Heart right ventricle (tissue), 16 donors: ENCODE data around the gene TSPAN6. TPM values are rescaled to one million over a fixed set of nuclear protein-coding genes. Genes with fewer than 3 reads are reported as not detected.

Source experiments
- ATAC-seq, 8 donors: fragments of 200-7000 bp; cut with Tn5 transposase; one replicate each; pipeline ENCODE4 v1.9.1; 2020; ENCODE audit warnings: mild to moderate bottlenecking in 8 of 8, moderate library complexity in 8 of 8, moderate number of reproducible peaks in 1 of 8
- DNase-seq, 2 donors: peaks; one replicate each; pipeline ENCODE4 v3.0.0-alpha.2; 2020
- H3K27ac ChIP-seq, 10 donors: fragments of 200-600 bp; sonication (generic) in 2 of 10; one replicate each; pipeline versions ENCODE4 v1.5.0 to v1.8.0; 2020 to 2022; ENCODE audit warnings: mild to moderate bottlenecking in 3 of 10
- H3K27me3 ChIP-seq, 7 donors: fragments of 200-600 bp; one replicate each; pipeline ENCODE4 v1.8.0; 2021 to 2022; ENCODE audit warnings: mild to moderate bottlenecking in 2 of 7
- H3K36me3 ChIP-seq, 9 donors: fragments of 200-600 bp; sonication (generic) in 1 of 9; one replicate each; pipeline versions ENCODE4 v1.5.0 to v1.8.0; 2020 to 2022; ENCODE audit warnings: mild to moderate bottlenecking in 2 of 9
- H3K4me1 ChIP-seq, 9 donors: fragments of 200-600 bp; sonication (generic) in 1 of 9; one replicate each; pipeline versions ENCODE4 v1.5.0 to v1.8.0; 2020 to 2022; ENCODE audit warnings: mild to moderate bottlenecking in 4 of 9
- H3K4me3 ChIP-seq, 10 donors: fragments of 200-600 bp; sonication (generic) in 2 of 10; one replicate each; pipeline versions ENCODE4 v1.5.0 to v1.8.0; 2020 to 2022; ENCODE audit warnings: mild to moderate bottlenecking in 7 of 10, moderate library complexity in 2 of 10
- H3K9me3 ChIP-seq, 11 donors: fragments of 200-600 bp in 10 of 11; sonication (generic) in 2 of 11; one replicate each; pipeline versions ENCODE4 v1.5.0 to v1.8.0; 2013 to 2022; ENCODE audit warnings: mild to moderate bottlenecking in 2 of 11, control low read depth in 1 of 11, moderate library complexity in 1 of 11
- WGBS, 2 donors: extraction: QIAGEN DNeasy Blood & Tissue Kit; methylation state at CpG; one replicate each; pipeline ENCODE4 v1.1.7; 2013; ENCODE audit warnings: inconsistent platforms in 1 of 2; 5-methylcytosine and 5-hydroxymethylcytosine counted together
- intact Hi-C, 10 donors: fragments of 100-400 bp; cut with DNase I; formaldehyde crosslinking; loops; one replicate each; pipeline versions ENCODE4 v1.11.1 to v1.14.2; 2022
- polyA plus RNA-seq, 2 donors: library from polyadenylated mRNA; stranded (reverse); fragments of 200-250 nt; gene quantifications; one replicate each; pipeline ENCODE4 v1.2.3, GENCODE V29; 2013
- total RNA-seq, 10 donors: library from RNA; stranded (reverse); fragmentation: NEBNext Ultra II Directional in 3 of 10; extraction: Animal tissue kit (Norgen Biotek cat#: 25700) in 3 of 10; gene quantifications; one replicate each; pipeline versions ENCODE4 v1.2.1 to v1.2.4, GENCODE V29; 2021 to 2023
- TF ChIP-seq, protein P1 (sequence below), 9 donors: fragments of 200-600 bp; sonication (generic) in 2 of 9; IDR thresholded peaks; one replicate each; pipeline versions ENCODE4 v1.5.0 to v1.8.0; 2021 to 2022; ENCODE audit warnings: antibody characterized with exemption in 9 of 9, mild to moderate bottlenecking in 5 of 9, moderate library complexity in 1 of 9
- donor health status: Arrhythmogenic right ventricular cardiomyopathy.
- donor health status: ischemic (EF 13 %, LVEDD 7.1; RV severe dilation, severe dysfunction).
- donor health status: healthy with polysubstance abuse.
- donor health status: DM: no; HTN: yes; CAD: no.
- donor health status: DM: no; HTN: no; CAD: no.
- donor health status: ischemic (EF 25% LVEDD 6.9; RV normal size, moderate dysfunction).
- donor health status: ischemic (EF 25% LVEDD 5.7; RV mildly dilated, moderate dysfunction).
- donor health status: healthy.
- donor health status: DM: yes; HTN: yes; CAD: no.
- donor health status: Ischemic cardiomyopathy.
- donor health status: ischemic (EF 35%, LVEDD 5.7; RV mildly dilated, moderate dysfunction).
- donor health status: nonischemic (EF 11% LVEDD 7.7; RV severe dilation, severe dysfunction).
- donor health status: DM: yes; HTN: yes; CAD: no.
- donor health status: PGD.
- donor health status: ischemic (EF 29% LVEDD 5.4; RV normal size, mild dysfunction).
- donor health status: nonischemic (EF 23%, LVEDD 6.1; RV moderate dilation, normal function).

The TSPAN6 gene
- total and polyA plus RNA-seq, 12 donors = 3.0 to 8.6 (median 5.5) TPM

GRCh38 chrX:100643956-100644860 is 7.6 kb upstream of the TSPAN6 start, which contains the start of gene SRPX2:
SRPX2 (plus strand) TSS chrX:100644199; CDS start chrX:100646323, 2,124 bp downstream.
- WGBS, 2 donors = 43 to 49% methylated on average over 11 of the region's 11 CpGs
- ATAC-seq (peak in 7 of 8 donors; percentile 80 to 89 (median 85)), DNase-seq (peak in 1 of 2 donors; percentile 24)
- H3K4me1 ChIP-seq = peaks cover 0 to 18% (median 0%) of the 10 kb centered on the region in 9 donors
- TF ChIP-seq, protein P1, sequence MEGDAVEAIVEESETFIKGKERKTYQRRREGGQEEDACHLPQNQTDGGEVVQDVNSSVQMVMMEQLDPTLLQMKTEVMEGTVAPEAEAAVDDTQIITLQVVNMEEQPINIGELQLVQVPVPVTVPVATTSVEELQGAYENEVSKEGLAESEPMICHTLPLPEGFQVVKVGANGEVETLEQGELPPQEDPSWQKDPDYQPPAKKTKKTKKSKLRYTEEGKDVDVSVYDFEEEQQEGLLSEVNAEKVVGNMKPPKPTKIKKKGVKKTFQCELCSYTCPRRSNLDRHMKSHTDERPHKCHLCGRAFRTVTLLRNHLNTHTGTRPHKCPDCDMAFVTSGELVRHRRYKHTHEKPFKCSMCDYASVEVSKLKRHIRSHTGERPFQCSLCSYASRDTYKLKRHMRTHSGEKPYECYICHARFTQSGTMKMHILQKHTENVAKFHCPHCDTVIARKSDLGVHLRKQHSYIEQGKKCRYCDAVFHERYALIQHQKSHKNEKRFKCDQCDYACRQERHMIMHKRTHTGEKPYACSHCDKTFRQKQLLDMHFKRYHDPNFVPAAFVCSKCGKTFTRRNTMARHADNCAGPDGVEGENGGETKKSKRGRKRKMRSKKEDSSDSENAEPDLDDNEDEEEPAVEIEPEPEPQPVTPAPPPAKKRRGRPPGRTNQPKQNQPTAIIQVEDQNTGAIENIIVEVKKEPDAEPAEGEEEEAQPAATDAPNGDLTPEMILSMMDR (IDR thresholded peaks at IDR 0.05) = no peak
- H3K27ac ChIP-seq = peak within 1 kb of the TSS in 8 of 10 donors; percentile 27 to 88 (median 62)
- H3K9me3 ChIP-seq = no peaks in the 10 kb centered on the region
- H3K36me3 ChIP-seq = no peaks in the 10 kb centered on the region
- peaks cover 0 to 80% (median 0%) of the 10 kb centered on the region in 7 donors for H3K27me3 ChIP-seq
- peak within 1 kb of the TSS in 9 of 10 donors; percentile 16 to 47 (median 32) for H3K4me3 ChIP-seq
- intact Hi-C loops = no loop called here

GRCh38 chrX:100643212-100643611 is 6.6 kb upstream of the TSPAN6 start:
- peak overlapping the region in 6 of 10 donors; percentile 12 to 76 (median 64) for H3K27ac ChIP-seq
- no peak for ATAC-seq
- TF ChIP-seq, protein P1 (IDR thresholded peaks at IDR 0.05) = no peak
- H3K9me3 ChIP-seq = no peaks in the 10 kb centered on the region
- H3K4me1 ChIP-seq = peaks cover 0 to 12% (median 0%) of the 10 kb centered on the region in 9 donors
- H3K36me3 ChIP-seq = no peaks in the 10 kb centered on the region
- H3K27me3 ChIP-seq = peaks cover 0 to 80% (median 0%) of the 10 kb centered on the region in 7 donors
- intact Hi-C loops = no loop called here
- WGBS, 2 donors = 92 to 93% methylated on average over 11 of the region's 11 CpGs
- DNase-seq = no peak
- H3K4me3 ChIP-seq = no peak overlapping the region

GRCh38 chrX:100642290-100642689 is 5.7 kb upstream of the TSPAN6 start:
- no peak for ATAC-seq
- no peaks in the 10 kb centered on the region for H3K9me3 ChIP-seq
- H3K27me3 ChIP-seq = peaks cover 0 to 90% (median 0%) of the 10 kb centered on the region in 7 donors
- 64 to 71% methylated on average over 3 of the region's 3 CpGs for WGBS, 2 donors
- H3K36me3 ChIP-seq = no peaks in the 10 kb centered on the region
- H3K4me3 ChIP-seq = no peak overlapping the region
- no peak overlapping the region for H3K27ac ChIP-seq
- TF ChIP-seq, protein P1 (IDR thresholded peaks at IDR 0.05) = no peak
- H3K4me1 ChIP-seq = peaks cover 0 to 4% (median 0%) of the 10 kb centered on the region in 9 donors
- intact Hi-C loops = no loop called here
- DNase-seq = no peak

GRCh38 chrX:100635989-100636320 is 651 bp downstream of the TSPAN6 start:
- Histone ChIP-seq H3K9me3 (no peaks in the 10 kb centered on the region), H3K36me3 (peaks cover 0 to 16% (median 0%) of the 10 kb centered on the region in 9 donors), H3K4me3 (peak overlapping the region; percentile 30 to 75 (median 61)), H3K27ac (peak overlapping the region in 7 of 10 donors; percentile 20 to 72 (median 65)), H3K27me3 (peaks cover 0 to 83% (median 0%) of the 10 kb centered on the region in 7 donors), H3K4me1 (peaks cover 0 to 3% (median 0%) of the 10 kb centered on the region in 9 donors)
- 21 to 22% methylated on average over 8 of the region's 8 CpGs for WGBS, 2 donors
- peak in 5 of 8 donors; percentile 28 to 42 (median 40) for ATAC-seq
- TF ChIP-seq, protein P1 (IDR thresholded peaks at IDR 0.05) = no peak
- no peak for DNase-seq
- intact Hi-C loops = loop anchor here in 4 of 10 donors (10.0 kb wide), 3 partner anchors 121 to 191 kb away; no protein-coding TSS in a partner anchor
